Ectodermal cell (in vitro differentiated cells): Measurements from ENCODE around the gene UCK1.

Source experiments
- H3K27ac ChIP-seq: 2 replicates; pipeline ENCODE4 v1.7.0; 2013; ENCODE audit warnings: mild to moderate bottlenecking, low read depth, low read length; ENCODE audit not compliant: insufficient read depth, poor library complexity, severe bottlenecking
- H3K27me3 ChIP-seq: 2 replicates; pipeline ENCODE4 v1.7.0; 2013; ENCODE audit warnings: mild to moderate bottlenecking, low read length; ENCODE audit not compliant: insufficient read depth, control insufficient read depth, poor library complexity, severe bottlenecking
- H3K36me3 ChIP-seq: one replicate; pipeline ENCODE4 v1.7.0; 2013; ENCODE audit warnings: low read length; ENCODE audit not compliant: control insufficient read depth, insufficient read depth
- H3K4me1 ChIP-seq: one replicate; pipeline ENCODE4 v1.7.0; 2013; ENCODE audit warnings: low read length; ENCODE audit not compliant: control insufficient read depth, insufficient read depth
- H3K4me3 ChIP-seq: 2 replicates; pipeline ENCODE4 v1.7.0; 2013; ENCODE audit warnings: low read depth, low read length, control low read depth; ENCODE audit not compliant: insufficient read depth
- H3K9me3 ChIP-seq: 2 replicates; pipeline ENCODE4 v1.7.0; 2013; ENCODE audit warnings: mild to moderate bottlenecking, low read length, moderate library complexity; ENCODE audit not compliant: control insufficient read depth
- WGBS, 2 experiments: methylation state at CpG; one replicate each; pipeline ENCODE4 v1.1.7; 2013; ENCODE audit warnings: missing lambda C conversion rate in 2 of 2; 5-methylcytosine and 5-hydroxymethylcytosine counted together

UCK1 gene

GRCh38 chr9:131511880-131512279 lies 19.2 kb downstream of the UCK1 start:
- 92 to 97% methylated on average over 6 of the region's 6 CpGs for WGBS, 2 experiments
- Histone ChIP-seq H3K27me3 (no peaks in the 10 kb centered on the region), H3K4me3 (no peak overlapping the region), H3K9me3 (no peaks in the 10 kb centered on the region), H3K4me1 (no peaks in the 10 kb centered on the region), H3K36me3 (peaks cover 36% of the 10 kb centered on the region), H3K27ac (no peak overlapping the region)

- Histone ChIP-seq H3K4me3 (no peak overlapping the region), H3K27me3 (no peaks in the 10 kb centered on the region), H3K4me1 (no peaks in the 10 kb centered on the region), H3K9me3 (no peaks in the 10 kb centered on the region), H3K36me3 (peaks cover 31% of the 10 kb centered on the region), H3K27ac (no peak overlapping the region)
- 79 to 81% methylated on average over 7 of the region's 7 CpGs for WGBS, 2 experiments
These were observed 19.6 kb downstream of the UCK1 start for GRCh38 chr9:131511416-131511815.

- Histone ChIP-seq H3K27me3 (no peaks in the 10 kb centered on the region), H3K9me3 (no peaks in the 10 kb centered on the region), H3K36me3 (no peaks in the 10 kb centered on the region), H3K27ac (no peak overlapping the region), H3K4me3 (no peak overlapping the region), H3K4me1 (peaks cover 8% of the 10 kb centered on the region)
- WGBS, 2 experiments: 92 to 96% methylated on average over 8 of the region's 8 CpGs
These were observed 26.1 kb downstream of the UCK1 start for GRCh38 chr9:131505012-131505411.

GRCh38 chr9:131503626-131504465 lies 27.2 kb downstream of the UCK1 start:
- Histone ChIP-seq H3K4me1 (peaks cover 8% of the 10 kb centered on the region), H3K27ac (no peak overlapping the region), H3K4me3 (peak overlapping the region; percentile 74), H3K36me3 (peaks cover 8% of the 10 kb centered on the region), H3K9me3 (no peaks in the 10 kb centered on the region), H3K27me3 (no peaks in the 10 kb centered on the region)
- whole genome bisulfite sequencing, 2 experiments: 63 to 65% methylated on average over 32 of the region's 32 CpGs

- no peaks in the 10 kb centered on the region for H3K9me3 ChIP-seq
- peaks cover 15% of the 10 kb centered on the region for H3K36me3 ChIP-seq
- peak within 1 kb of the TSS; percentile 74 for H3K4me3 ChIP-seq
- peaks cover 8% of the 10 kb centered on the region for H3K4me1 ChIP-seq
- no peaks in the 10 kb centered on the region for H3K27me3 ChIP-seq
- WGBS, 2 experiments: 1 to 2% methylated on average over 83 of the region's 83 CpGs
- H3K27ac ChIP-seq: peak within 1 kb of the TSS; percentile 50
These were observed 28.1 kb downstream of the UCK1 start, which contains the start of gene POMT1 for GRCh38 chr9:131502781-131503625. Gene POMT1, plus strand, starts transcription at chr9:131502918. Its CDS starts 1,301 bp downstream, at chr9:131504219.

- WGBS, 2 experiments: 81% methylated on average over 5 of the region's 5 CpGs
- Histone ChIP-seq H3K27ac (no peak overlapping the region), H3K27me3 (no peaks in the 10 kb centered on the region), H3K4me3 (no peak overlapping the region), H3K9me3 (no peaks in the 10 kb centered on the region), H3K4me1 (peaks cover 8% of the 10 kb centered on the region), H3K36me3 (peaks cover 29% of the 10 kb centered on the region)
These were observed 30.0 kb downstream of the UCK1 start for GRCh38 chr9:131500939-131501541.

- no peaks in the 10 kb centered on the region for H3K9me3 ChIP-seq
- peaks cover 35% of the 10 kb centered on the region for H3K36me3 ChIP-seq
- H3K27ac ChIP-seq: no peak overlapping the region
- 94 to 95% methylated on average over 12 of the region's 12 CpGs for WGBS, 2 experiments
- peaks cover 8% of the 10 kb centered on the region for H3K4me1 ChIP-seq
- no peak overlapping the region for H3K4me3 ChIP-seq
- H3K27me3 ChIP-seq: no peaks in the 10 kb centered on the region
These were observed 30.7 kb downstream of the UCK1 start for GRCh38 chr9:131500377-131500776.

GRCh38 chr9:131499254-131499767 lies 31.8 kb downstream of the UCK1 start:
- no peaks in the 10 kb centered on the region for H3K27me3 ChIP-seq
- no peak overlapping the region for H3K4me3 ChIP-seq
- peaks cover 7% of the 10 kb centered on the region for H3K4me1 ChIP-seq
- no peaks in the 10 kb centered on the region for H3K9me3 ChIP-seq
- WGBS, 2 experiments: 95 to 97% methylated on average over 7 of the region's 7 CpGs
- H3K36me3 ChIP-seq: peaks cover 41% of the 10 kb centered on the region
- peak overlapping the region; percentile 6 for H3K27ac ChIP-seq

GRCh38 chr9:131496844-131497405 lies 34.1 kb downstream of the UCK1 start:
- Histone ChIP-seq H3K27ac (no peak overlapping the region), H3K9me3 (no peaks in the 10 kb centered on the region), H3K36me3 (peaks cover 63% of the 10 kb centered on the region), H3K4me3 (no peak overlapping the region), H3K27me3 (no peaks in the 10 kb centered on the region), H3K4me1 (no peaks in the 10 kb centered on the region)
- WGBS, 2 experiments: 96% methylated on average over 10 of the region's 10 CpGs
